RWPE2 (cell line): Measurements from ENCODE around the gene RNPEPL1.

Source experiments
- ATAC-seq: fragments of 200-7000 bp; cut with Tn5 transposase; 3 replicates; pipeline ENCODE4 v1.9.1; 2021; ENCODE audit warnings: low read depth
- DNase-seq: peaks from one replicate; pipeline ENCODE4 v3.0.0-alpha.2; 2020; ENCODE audit warnings: low spot score
- H3K27ac ChIP-seq: fragments of 450-650 bp; 2 replicates; pipeline ENCODE4 v1.5.1; 2017; ENCODE audit warnings: mild to moderate bottlenecking; ENCODE audit not compliant: poor library complexity, severe bottlenecking
- H3K27me3 ChIP-seq: fragments of 250-450 bp; sonication (Bioruptor Pico); 2 replicates; pipeline ENCODE4 v1.5.1; 2021; ENCODE audit warnings: mild to moderate bottlenecking, moderate library complexity; ENCODE audit not compliant: insufficient read depth, poor library complexity, severe bottlenecking
- H3K36me3 ChIP-seq: fragments of 250-450 bp; sonication (Bioruptor Pico); 2 replicates; pipeline ENCODE4 v1.5.1; 2020; ENCODE audit warnings: low read depth, mild to moderate bottlenecking, moderate library complexity
- H3K4me1 ChIP-seq: fragments of 250-450 bp; sonication (Bioruptor Pico); 2 replicates; pipeline ENCODE4 v1.5.1; 2021; ENCODE audit warnings: mild to moderate bottlenecking, moderate library complexity; ENCODE audit not compliant: insufficient read depth, poor library complexity, severe bottlenecking
- H3K4me3 ChIP-seq: fragments of 250-450 bp; sonication (Bioruptor Pico); 2 replicates; pipeline ENCODE4 v1.5.1; 2021; ENCODE audit warnings: mild to moderate bottlenecking, moderate library complexity; ENCODE audit not compliant: severe bottlenecking
- H3K9me3 ChIP-seq: fragments of 250-450 bp; sonication (Bioruptor Pico); 2 replicates; pipeline ENCODE4 v1.5.1; 2021; ENCODE audit warnings: mild to moderate bottlenecking, moderate library complexity; ENCODE audit not compliant: severe bottlenecking
- CTCF ChIP-seq: fragments of 450-650 bp; IDR thresholded peaks from one replicate; pipeline ENCODE4 v1.5.1; 2017; ENCODE audit warnings: mild to moderate bottlenecking, moderate library complexity; ENCODE audit not compliant: poor library complexity, severe bottlenecking

Gene RNPEPL1

GRCh38 chr2:240589375-240589774 lies 21.1 kb downstream of the RNPEPL1 start:
- H3K4me1 ChIP-seq, result peaks cover 12% of the 10 kb centered on the region
- peak; percentile 41 for DNase-seq
- no peaks in the 10 kb centered on the region for H3K27me3 ChIP-seq
- peaks cover 21% of the 10 kb centered on the region for H3K36me3 ChIP-seq
- H3K9me3 ChIP-seq, result no peaks in the 10 kb centered on the region
- ATAC-seq, result no peak
- no peak for TF ChIP-seq CTCF
- no peak overlapping the region for H3K4me3 ChIP-seq
- H3K27ac ChIP-seq, result no peak overlapping the region

- no peak for ATAC-seq
- no peak for TF ChIP-seq CTCF
- no peaks in the 10 kb centered on the region for H3K9me3 ChIP-seq
- H3K36me3 ChIP-seq, result peaks cover 19% of the 10 kb centered on the region
- H3K4me1 ChIP-seq, result peaks cover 9% of the 10 kb centered on the region
- H3K27me3 ChIP-seq, result no peaks in the 10 kb centered on the region
- no peak overlapping the region for H3K27ac ChIP-seq
- no peak overlapping the region for H3K4me3 ChIP-seq
- peak; percentile 26 for DNase-seq
Measured at GRCh38 chr2:240589850-240590525, 21.7 kb downstream of the RNPEPL1 start.

- Histone ChIP-seq H3K4me1 (peaks cover 5% of the 10 kb centered on the region), H3K9me3 (no peaks in the 10 kb centered on the region), H3K36me3 (peaks cover 21% of the 10 kb centered on the region), H3K27ac (no peak overlapping the region), H3K27me3 (no peaks in the 10 kb centered on the region), H3K4me3 (no peak overlapping the region)
- no peak for ATAC-seq
- peak; percentile 55 for DNase-seq
- no peak for TF ChIP-seq CTCF
Measured at GRCh38 chr2:240590681-240591111, 22.4 kb downstream of the RNPEPL1 start.

GRCh38 chr2:240591226-240591625 lies 22.9 kb downstream of the RNPEPL1 start:
- ATAC-seq, result no peak
- Histone ChIP-seq H3K9me3 (no peaks in the 10 kb centered on the region), H3K4me1 (peaks cover 5% of the 10 kb centered on the region), H3K36me3 (peaks cover 24% of the 10 kb centered on the region), H3K4me3 (no peak overlapping the region), H3K27me3 (no peaks in the 10 kb centered on the region), H3K27ac (no peak overlapping the region)
- DNase-seq, result no peak
- TF ChIP-seq CTCF, result no peak

- H3K4me1 ChIP-seq, result peaks cover 5% of the 10 kb centered on the region
- no peak for TF ChIP-seq CTCF
- ATAC-seq (no peak), DNase-seq (peak; percentile 56)
- no peaks in the 10 kb centered on the region for H3K27me3 ChIP-seq
- H3K27ac ChIP-seq, result no peak overlapping the region
- H3K9me3 ChIP-seq, result no peaks in the 10 kb centered on the region
- H3K36me3 ChIP-seq, result peaks cover 24% of the 10 kb centered on the region
- no peak overlapping the region for H3K4me3 ChIP-seq
Measured at GRCh38 chr2:240591784-240592183, 23.5 kb downstream of the RNPEPL1 start.
